Heart left ventricle (tissue), 13 donors: ENCODE measurements around the gene LSAMP.

Experiments
- CTCF ChIP-seq, 12 donors: fragments of 200-600 bp; sonication (generic) in 4 of 12; IDR thresholded peaks; one replicate each; pipeline versions ENCODE4 v1.5.0 to v1.8.0; 2018 to 2022; ENCODE audit warnings: antibody characterized with exemption in 12 of 12, mild to moderate bottlenecking in 5 of 12
- POLR2A ChIP-seq, 2 donors: fragments of 450-650 bp; IDR thresholded peaks; one replicate each; pipeline ENCODE4 v1.6.1; 2017; ENCODE audit warnings: antibody characterized with exemption in 2 of 2, mild to moderate bottlenecking in 2 of 2, moderate library complexity in 2 of 2
- donor health status: ischemic (EF 13 %, LVEDD 7.1; RV severe dilation, severe dysfunction).
- donor health status: DM: no; HTN: yes; CAD: no.
- donor health status: DM: no; HTN: no; CAD: no.
- donor health status: ischemic (EF 25% LVEDD 6.9; RV normal size, moderate dysfunction).
- donor health status: ischemic (EF 25% LVEDD 5.7; RV mildly dilated, moderate dysfunction).
- donor health status: ischemic (EF 35%, LVEDD 5.7; RV mildly dilated, moderate dysfunction).
- donor health status: nonischemic (EF 11% LVEDD 7.7; RV severe dilation, severe dysfunction).
- donor health status: DM: yes; HTN: yes; CAD: no.
- donor health status: PGD.
- donor health status: ischemic (EF 29% LVEDD 5.4; RV normal size, mild dysfunction).
- donor health status: nonischemic (EF 23%, LVEDD 6.1; RV moderate dilation, normal function).

GRCh38 chr3:115930168-115930567, 515.1 kb downstream of the LSAMP start:
- TF ChIP-seq CTCF (IDR thresholded peaks at IDR 0.05) (no peak), POLR2A (IDR thresholded peaks at IDR 0.05) (no peak)
